Testis (tissue), 2 donors: Measurements from ENCODE around the gene GALNT9.

ENCODE experiments used
- CTCF ChIP-seq, 3 experiments: fragments of 450-650 bp in 2 of 3; fragments of 200-600 bp in 1 of 3; sonication (generic) in 1 of 3; IDR thresholded peaks; one replicate each; pipeline ENCODE4 v1.5.1; 2016 to 2019; ENCODE audit warnings: antibody characterized with exemption in 3 of 3, mild to moderate bottlenecking in 2 of 3, moderate library complexity in 1 of 3
- POLR2A ChIP-seq: fragments of 450-650 bp; IDR thresholded peaks from one replicate; pipeline ENCODE4 v1.6.1; 2017; ENCODE audit warnings: antibody characterized with exemption, mild to moderate bottlenecking, moderate library complexity

GRCh38 chr12:132367852-132368251 lies 38.5 kb upstream of the GALNT9 start:
- TF ChIP-seq CTCF (IDR thresholded peaks at IDR 0.05) (no peak), POLR2A (no peak)
